ENCODE measurements around the gene SMAP2.
A peak's percentile ranks its signal among the peaks of the same experiment; 100 is the strongest.

The SMAP2 gene

DNA sequence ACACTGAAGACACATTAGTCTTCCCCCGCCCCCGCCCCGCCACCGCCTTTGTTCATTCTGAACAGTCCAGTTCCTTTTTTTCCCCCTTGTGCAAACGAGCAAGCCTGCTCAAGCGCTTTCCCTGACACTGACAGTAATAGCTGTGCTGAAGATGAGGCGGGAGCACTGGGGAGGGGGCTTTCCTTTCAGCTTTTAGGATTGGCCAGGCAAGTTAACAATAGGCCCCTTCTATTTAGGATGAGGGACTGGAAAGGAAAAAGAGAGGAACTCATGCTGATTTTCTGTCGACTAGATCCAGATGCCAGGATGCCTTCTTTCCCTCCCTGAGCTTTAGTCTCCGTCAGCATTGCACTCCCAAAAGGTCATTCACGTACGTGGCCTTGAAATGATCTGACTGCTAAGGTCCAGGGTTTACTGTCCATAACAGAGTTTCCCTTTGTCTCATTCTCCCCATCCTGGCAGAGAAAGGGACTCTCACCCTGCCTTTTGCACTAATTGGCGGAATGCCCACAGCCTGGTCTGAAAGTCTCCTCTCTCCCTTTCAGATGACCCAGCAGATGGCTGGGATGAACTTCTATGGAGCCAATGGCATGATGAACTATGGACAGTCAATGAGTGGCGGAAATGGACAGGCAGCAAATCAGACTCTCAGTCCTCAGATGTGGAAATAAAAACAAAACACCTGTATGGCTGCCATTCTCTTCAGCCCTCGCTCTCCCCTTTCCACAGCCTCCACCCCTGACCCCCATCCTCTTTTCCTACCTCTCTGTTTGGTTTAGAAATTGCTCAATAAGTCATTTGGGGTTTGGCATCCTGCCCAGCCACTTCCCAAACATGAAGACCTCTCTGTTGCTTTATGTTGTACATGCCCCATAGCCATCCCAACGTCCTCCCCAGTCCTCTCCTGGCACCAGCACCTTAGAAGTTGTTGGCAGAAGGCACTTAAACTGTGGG is 48.2 kb downstream of the SMAP2 start:
- no peak for DNase-seq

DNA sequence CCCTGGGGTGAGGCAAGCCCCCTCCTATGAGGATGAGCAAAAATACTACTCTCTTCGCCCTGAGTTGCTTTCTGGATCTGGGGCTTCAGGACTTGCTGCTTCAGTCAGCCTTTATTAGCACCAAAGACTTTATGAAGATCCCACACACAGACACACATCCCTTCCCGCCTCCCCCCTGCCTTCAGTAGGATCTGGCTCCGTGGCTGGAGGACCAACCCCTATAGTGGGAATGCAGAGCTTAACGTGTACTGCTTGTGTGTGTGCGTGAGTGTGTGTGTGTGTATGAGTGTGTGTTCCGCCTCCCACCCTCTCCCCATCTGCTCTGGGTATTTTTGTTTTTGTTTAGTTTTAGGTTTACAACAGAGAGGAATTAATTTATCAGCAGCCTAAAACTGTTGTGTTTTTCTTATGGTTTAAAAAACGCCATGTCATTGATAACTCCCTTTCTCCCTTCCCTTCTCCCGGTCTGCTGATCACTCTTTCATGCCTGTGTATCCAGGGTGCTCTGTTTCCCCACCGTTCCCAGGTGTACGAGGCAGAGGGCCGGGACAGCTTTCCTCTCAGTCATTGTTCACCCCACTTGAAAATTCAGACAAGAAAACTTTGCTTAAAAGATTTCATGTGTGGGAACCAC is 49.2 kb downstream of the SMAP2 start:
- DNase-seq: no peak

DNA sequence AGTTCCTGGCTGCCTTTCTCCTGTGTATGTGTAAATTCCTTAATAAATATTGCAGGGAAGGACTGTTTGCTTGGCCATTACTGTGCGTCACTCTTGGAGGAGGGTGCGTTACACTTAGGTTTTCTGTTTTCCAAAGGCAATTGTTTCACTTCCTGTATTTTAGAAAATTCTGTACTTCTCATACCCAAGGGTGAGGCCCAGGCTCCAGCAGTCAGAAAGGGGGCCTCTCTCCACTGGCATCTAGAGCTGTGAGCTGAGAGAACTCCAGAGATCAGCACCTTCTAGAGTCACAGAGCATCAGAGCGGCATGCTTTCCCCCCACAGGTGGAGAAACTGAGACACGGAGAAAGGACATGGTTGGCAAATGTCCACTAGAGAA is 49.7 kb downstream of the SMAP2 start:
- DNase-seq: no peak

DNA sequence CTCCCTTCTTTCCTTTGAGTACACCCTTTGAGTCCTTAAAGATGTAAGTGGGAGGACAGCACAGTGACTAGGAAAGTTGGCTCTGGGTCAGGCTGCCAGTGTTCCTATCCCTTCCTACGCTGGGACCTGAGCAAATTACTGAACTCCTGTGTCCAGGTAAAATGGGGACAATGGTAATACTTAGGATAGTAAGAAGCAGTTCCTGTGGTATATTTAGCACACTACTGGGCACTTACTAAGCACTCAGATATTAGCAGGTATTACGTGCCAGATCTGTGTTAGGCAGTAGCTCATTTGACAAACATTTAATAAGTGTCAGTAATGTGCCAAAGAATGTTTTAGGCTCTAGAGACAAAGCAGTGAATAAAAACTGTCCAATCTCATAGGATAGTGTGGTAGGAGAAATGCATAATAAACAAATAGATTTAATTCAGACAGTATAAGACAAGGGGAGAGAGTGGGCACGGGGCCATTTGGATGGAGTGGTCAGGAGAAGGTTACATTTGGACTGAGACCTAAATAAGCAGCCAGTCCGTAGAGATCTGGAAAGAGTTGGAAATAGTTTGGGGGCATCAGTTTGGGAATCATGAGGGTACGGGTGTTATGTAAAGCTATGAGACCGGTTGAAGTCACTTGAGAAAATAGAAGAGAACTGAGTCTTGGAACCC is 50.6 kb downstream of the SMAP2 start:
- no peak for DNase-seq

DNA sequence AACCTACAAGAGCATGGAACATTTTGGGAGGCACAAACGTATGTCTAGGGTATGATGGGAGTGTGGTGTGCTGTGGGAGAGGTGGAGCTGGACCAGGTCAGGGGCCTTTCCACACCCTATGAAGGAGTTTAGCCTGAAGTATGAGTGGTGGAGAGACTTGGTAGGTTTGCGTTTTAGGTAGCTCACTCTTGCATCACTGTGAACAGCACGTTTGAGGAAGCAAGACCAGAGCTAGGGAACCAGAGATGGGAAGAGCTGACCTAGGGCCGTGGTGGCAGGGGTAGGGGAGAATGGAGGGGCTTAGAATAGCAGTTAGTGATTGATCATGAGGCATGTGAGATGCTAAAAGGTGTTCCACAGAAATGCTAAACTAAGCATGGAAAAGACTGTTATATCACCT is 51.7 kb downstream of the SMAP2 start:
- DNase-seq: no peak

DNA sequence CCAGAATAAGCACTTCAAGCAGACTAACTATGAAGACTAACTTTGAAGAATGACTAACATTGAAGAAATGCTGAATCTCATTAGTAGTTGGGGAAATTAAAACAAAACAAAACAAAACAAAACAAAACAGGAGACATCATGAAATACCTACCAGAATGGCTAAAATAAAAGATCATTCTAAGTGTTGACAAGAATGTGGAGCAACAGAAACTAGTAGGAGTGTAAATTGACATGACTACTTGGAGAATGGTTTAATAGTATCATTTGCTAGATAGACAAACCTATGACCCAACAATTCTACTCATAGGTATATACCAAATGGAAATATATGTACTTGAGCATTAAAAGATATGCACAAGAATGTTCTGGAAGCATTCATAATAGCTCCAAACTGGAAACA is 57.9 kb downstream of the SMAP2 start:
- no peak for DNase-seq

DNA sequence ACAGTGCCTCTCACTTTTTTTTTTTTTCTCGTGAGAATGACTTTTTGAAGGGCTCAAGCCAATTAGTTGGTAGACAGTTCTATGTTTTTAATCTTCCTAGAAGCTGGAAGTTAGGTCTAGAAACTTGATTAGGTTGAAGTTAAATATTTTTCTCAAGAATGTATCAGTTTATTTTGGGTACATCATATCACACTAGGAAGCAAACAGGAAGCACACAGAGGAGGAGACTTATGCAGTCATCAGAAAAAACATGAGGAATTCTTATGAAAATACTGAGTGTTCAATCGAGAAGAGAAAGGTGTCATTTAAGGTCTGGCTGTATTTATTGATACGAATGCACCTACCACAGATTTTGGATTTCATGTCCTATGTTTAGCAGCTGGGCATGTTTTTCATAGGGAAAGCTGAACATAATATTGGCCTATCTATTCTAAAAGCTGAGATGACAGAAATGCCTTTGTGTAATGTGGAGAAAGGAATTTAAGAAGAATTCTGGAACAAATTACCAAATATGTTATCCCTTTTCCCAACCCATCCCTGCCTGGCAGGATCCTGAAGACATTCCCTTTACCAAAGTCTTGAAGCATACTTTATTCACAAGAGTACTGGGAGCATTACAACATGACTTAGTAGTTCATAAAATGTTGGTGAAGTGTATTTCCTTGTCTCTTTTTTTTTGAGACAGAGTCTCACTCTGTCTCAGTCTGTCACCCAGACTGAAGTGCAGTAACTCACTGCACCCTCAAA is 59.3 kb downstream of the SMAP2 start:
- DNase-seq: no peak

DNA sequence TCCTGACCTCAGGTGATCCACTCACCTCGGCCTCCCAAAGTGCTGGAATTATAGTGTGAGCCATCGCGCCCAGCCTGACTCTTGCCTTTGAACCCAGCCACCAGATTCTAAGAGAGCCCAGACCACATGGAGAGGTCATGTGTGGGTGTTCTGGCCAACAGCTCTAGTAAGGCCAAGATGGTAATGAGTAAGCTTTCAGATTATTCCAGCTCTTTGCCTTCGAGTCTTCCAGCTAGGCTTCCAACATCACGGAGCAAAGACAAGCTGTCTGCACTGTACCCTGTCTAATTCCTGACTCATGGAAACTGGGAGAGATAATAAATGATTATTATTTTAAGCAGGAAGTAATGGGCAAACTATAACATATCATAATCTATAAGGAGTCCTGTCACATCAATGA is 61.9 kb downstream of the SMAP2 start:
- DNase-seq: no peak

DNA sequence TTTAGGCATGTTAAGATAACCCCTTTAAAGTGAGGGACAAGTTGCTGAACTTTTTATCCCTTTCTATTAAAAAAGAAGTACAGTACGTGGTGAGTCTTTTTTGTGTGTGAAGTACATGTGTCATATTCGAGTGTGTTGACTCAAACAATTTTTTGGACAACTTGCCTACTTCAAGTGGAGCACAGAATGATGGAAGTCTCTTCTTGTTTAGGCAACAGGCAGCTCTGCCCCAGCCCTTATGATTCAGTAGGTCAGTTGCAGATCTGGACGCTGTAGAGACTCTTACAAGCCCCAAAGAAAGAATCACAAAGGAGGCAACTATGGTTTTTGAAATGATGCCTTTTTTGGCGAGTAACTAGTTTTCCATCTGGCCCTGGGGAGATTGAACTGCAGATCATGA is 62.3 kb downstream of the SMAP2 start:
- DNase-seq: no peak

DNA sequence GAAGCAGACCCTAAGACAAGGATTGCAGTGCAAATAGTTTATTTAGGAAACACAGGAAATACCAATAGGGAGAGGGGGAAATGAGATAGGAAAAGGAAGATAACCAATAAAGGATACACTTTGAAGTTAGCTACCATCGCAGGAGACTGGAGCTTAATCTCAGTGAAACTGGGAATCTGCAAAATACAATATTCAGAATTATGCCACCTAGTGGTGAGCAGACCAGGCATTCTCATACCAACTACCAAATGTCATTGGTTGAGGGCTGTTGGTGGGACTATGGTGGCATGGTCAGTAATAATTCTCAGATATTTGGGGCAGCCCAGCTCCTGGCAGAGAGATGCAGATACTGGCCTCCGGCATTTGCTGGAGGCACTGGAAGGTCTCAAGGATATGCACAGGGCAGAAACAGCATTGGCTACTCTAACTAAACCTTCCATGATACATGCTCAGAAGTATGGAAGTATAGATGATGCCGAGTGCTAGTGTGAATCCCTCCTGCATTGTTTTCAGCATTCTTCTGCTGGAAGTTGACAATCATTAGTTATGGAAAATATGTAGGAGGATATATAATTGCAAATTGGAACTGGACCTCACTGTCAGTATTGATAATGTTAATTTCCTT is 65.0 kb downstream of the SMAP2 start:
- no peak for DNase-seq

DNA sequence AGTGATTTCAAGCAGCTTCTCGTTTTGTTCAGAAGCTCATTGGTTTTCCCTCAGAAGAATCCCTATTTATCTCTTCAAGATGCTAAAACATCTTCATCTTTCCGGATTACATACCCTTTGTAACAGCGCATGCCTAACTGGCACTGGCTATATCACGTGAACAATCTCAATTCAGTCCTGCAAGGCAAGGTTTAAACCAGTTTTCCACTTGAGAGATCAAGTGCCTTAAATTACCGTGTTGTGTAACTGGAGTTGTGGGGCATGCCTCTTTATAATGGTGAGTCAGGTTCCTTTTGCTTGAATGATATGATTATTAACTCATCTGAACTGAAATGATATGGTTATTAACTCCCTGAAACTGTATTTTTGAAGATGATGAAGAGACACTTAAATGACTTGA is 65.7 kb downstream of the SMAP2 start:
- DNase-seq: no peak

DNA sequence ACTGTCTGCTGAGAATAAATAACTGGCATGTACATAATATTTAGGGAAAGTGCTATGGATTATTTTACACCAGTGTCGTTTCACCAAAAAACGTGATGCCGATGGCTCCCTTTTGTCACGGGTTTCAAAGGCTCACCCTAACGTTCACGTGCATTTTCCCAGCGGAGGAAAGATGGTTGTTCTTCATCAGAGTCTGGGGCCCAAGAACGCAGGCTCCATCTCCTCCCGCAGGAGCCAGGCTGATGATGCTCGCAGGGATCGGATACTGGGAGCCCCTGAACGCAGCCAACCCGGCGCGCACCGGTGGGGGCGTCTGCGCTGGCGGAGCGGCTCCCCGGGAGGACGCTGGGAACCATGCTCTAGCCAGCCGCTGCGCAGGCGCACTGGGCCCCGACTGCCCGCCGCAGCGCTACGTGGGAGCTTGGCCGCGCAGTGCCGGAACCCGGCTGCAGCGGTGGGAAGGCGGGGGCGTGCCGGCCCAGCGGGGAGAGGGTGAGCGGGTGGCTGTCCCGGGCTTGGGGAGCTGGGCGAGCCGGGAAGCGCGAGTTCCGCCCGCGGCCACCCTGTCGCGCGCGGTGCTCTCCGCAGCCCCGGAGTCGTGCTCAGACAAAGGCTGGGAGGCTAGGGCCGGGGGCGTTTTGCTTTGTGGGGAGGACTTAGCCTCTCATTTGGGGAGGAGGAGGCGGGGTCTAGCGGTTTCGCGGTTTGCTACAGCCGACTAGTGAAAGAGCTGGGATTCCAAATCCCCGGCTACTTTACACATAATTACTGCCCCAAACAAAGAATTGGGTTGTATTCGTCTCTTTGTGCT is 76.4 kb downstream of the SMAP2 start, which contains the start of gene ZFP69B:
Gene ZFP69B (plus strand): TSS at position 793 of the 811 bp plus-strand sequence. CDS start 486 bp downstream, outside the sequence.
- peak; percentile 97 for DNase-seq

DNA sequence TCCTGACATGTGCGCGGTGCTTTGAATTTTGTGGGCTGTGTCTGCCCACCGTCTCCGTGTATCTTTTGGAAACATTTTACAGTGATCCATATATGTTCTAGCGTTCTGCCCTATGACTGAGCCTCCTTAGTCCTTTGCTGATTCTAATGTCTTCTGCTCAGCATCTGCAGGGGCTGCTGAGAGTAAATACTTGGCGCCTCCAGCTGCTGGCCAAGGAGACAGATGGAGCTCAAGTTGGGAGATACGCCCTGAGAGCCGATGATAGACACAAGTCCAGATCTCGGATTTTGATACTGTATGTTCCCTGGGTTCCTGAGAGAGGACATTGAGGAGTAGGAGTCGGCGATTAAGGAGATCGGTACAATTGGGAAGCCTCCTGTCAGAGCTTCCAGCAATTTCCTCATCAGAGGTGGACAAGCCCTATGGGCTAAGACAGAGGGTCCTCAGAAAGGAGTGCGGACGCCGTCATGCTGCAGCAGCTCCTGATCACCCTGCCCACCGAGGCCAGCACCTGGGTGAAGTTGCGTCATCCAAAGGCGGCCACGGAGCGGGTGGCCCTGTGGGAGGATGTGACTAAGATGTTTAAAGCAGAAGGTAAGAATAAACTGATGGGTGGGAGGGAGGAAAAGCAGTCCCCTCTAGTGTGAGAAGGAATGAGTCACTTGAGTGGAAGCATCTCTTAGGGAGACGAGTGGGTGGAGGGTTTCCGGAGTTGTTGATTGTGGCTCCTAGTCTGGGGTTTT is 77.1 kb downstream of the SMAP2 start:
- no peak for DNase-seq

DNA sequence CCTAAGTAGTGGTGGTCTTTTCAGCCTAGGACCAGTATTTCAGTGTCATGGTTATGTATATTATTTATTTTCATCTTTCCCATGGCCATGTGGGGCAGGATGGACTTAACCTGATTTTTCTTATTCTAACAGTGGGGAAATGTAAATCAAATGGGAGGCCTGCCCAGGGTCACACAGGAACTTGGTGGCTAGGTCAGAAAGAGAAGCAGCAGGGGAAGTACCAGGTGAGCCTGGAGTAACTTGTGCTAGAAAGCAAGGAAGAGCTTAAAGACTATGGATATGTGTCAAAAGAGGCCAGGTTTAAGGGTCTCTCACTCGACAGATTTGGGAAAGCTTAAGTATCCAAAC is 77.7 kb downstream of the SMAP2 start:
- no peak for DNase-seq

DNA sequence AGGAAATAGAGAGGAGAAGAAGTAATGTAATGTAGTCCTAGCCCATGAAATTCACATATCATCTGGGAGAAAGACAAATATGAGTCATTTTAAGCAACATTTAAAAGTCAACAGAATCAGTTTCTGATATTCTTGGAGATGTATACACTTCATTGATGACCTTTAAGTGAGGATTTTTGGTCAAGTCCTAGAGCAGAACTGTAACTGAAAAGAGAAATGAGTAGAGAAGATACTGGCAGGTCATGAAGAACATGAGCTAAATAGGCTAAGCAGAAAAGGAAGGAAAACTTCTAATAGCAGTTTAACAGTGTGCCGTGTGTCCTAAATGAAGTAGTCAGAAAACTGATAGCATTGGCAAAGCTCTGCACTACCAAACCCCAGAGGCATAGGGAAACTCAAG is 81.3 kb downstream of the SMAP2 start:
- no peak for DNase-seq

DNA sequence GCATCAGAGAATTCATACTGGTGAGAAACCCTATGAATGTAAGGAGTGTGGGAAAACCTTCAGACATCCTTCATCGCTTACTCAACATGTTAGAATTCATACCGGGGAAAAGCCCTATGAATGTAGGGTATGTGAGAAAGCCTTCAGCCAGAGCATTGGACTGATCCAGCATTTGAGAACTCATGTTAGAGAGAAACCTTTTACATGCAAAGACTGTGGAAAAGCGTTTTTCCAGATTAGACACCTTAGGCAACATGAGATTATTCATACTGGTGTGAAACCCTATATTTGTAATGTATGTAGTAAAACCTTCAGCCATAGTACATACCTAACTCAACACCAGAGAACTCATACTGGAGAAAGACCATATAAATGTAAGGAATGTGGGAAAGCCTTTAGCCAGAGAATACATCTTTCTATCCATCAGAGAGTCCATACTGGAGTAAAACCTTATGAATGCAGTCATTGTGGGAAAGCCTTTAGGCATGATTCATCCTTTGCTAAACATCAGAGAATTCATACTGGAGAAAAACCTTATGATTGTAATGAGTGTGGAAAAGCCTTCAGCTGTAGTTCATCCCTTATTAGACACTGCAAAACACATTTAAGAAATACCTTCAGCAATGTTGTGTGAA is 89.5 kb downstream of the SMAP2 start:
- DNase-seq: no peak

DNA sequence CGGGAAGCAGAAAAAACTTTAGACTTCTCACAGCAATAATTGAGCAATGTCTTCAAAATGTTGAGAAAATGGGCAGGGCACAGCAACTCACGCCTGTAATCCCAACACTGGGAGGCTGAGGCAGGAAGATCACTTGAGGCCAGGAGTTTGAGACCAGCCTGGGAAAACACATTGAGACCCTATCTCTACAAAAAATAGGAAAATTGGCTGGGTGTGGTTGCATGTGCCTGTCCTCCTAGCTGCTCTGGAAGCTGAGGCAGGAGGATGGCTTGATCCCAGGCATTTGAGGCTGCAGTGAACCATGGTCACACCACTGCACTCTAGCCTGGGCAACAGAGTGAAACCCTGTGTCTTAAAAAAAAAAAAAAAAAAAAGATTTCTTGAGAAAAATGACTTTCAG is 95.8 kb downstream of the SMAP2 start:
- DNase-seq: no peak
